Stimulated activated CD4-positive, alpha-beta T cell treated with anti-CD3 and anti-CD28 coated beads, Interleukin-1b, Interleukin-23, amount 100 ng/mL, for 4 hours (primary cell): ENCODE data around the gene RPL36.
"Not testable (repeated sequence)": the region's sequence is repeated elsewhere in the genome, so short reads cannot be mapped to it uniquely, and the experiment has no call there.

Source experiments
- DNase-seq, 2 donors: peaks; one replicate each; pipeline ENCODE4 v3.0.0-alpha.2; 2020; ENCODE audit warnings: low read depth in 2 of 2

RPL36 gene

GRCh38 chr19:5706876-5707573 is 16.9 kb downstream of the RPL36 start:
- DNase-seq, result no peak

GRCh38 chr19:5707576-5708575 is 17.8 kb downstream of the RPL36 start:
- DNase-seq, result no peak

GRCh38 chr19:5711025-5711424 is 20.9 kb downstream of the RPL36 start:
- no peak for DNase-seq

GRCh38 chr19:5711713-5712161 is 21.6 kb downstream of the RPL36 start:
- no peak for DNase-seq

- DNase-seq, result no peak
These were observed 23.1 kb downstream of the RPL36 start for GRCh38 chr19:5713228-5713627.

- no peak for DNase-seq
These were observed 24.7 kb downstream of the RPL36 start for GRCh38 chr19:5714816-5715215.

GRCh38 chr19:5717215-5717935 is 27.3 kb downstream of the RPL36 start:
- no peak for DNase-seq

GRCh38 chr19:5718037-5718578 is 28.0 kb downstream of the RPL36 start:
- peak in 1 of 2 donors; percentile 40 for DNase-seq

GRCh38 chr19:5718579-5719273 is 28.6 kb downstream of the RPL36 start:
- peak in 1 of 2 donors; percentile 44 for DNase-seq

- DNase-seq, result no peak
These were observed 29.3 kb downstream of the RPL36 start for GRCh38 chr19:5719274-5719960.

GRCh38 chr19:5719961-5720790 is 30.1 kb downstream of the RPL36 start, which contains the start of the genes CATSPERD and LONP1:
TSS of gene CATSPERD (plus strand) at chr19:5720637. CDS start at chr19:5720738, 101 bp downstream.
TSS of gene LONP1 (minus strand) at chr19:5720146. CDS start at chr19:5720132, 14 bp downstream.
- peak; percentile 96 for DNase-seq

GRCh38 chr19:5727453-5728050 is 37.5 kb downstream of the RPL36 start:
- no peak for DNase-seq

- not testable (repeated sequence) for DNase-seq
These were observed 43.1 kb downstream of the RPL36 start for GRCh38 chr19:5733172-5733571.

- DNase-seq, result no peak
These were observed 48.3 kb downstream of the RPL36 start for GRCh38 chr19:5738423-5738822.
